Spinal cord (tissue), 10 donors: ENCODE data around the gene ESR1. TPM values are rescaled to one million over a fixed set of nuclear protein-coding genes. Genes with fewer than 3 reads are reported as not detected.

Experiments used
- DNase-seq, 6 donors: peaks; one replicate each; pipeline versions ENCODE4 v3.0.0 to v3.0.0-alpha.2; 2013 to 2015; ENCODE audit warnings: low spot score in 6 of 6, low read depth in 4 of 6
- H3K27ac ChIP-seq: one replicate; pipeline ENCODE4 v1.5.1; 2013; ENCODE audit warnings: low read depth, low read length, control low read depth
- H3K27me3 ChIP-seq: one replicate; pipeline ENCODE4 v1.6.1; 2013; ENCODE audit warnings: low read length; ENCODE audit not compliant: control insufficient read depth, insufficient read depth
- H3K36me3 ChIP-seq: one replicate; pipeline ENCODE4 v1.6.1; 2013; ENCODE audit warnings: low read length; ENCODE audit not compliant: control insufficient read depth, insufficient read depth
- H3K4me1 ChIP-seq: one replicate; pipeline ENCODE4 v1.6.1; 2013; ENCODE audit warnings: low read length; ENCODE audit not compliant: control insufficient read depth, insufficient read depth
- H3K4me3 ChIP-seq: one replicate; pipeline ENCODE4 v1.5.1; 2013; ENCODE audit warnings: low read depth, low read length, control low read depth
- H3K9me3 ChIP-seq: one replicate; pipeline ENCODE4 v1.6.1; 2013; ENCODE audit warnings: low read length; ENCODE audit not compliant: control insufficient read depth, insufficient read depth
- WGBS: methylation state at CpG from one replicate; pipeline ENCODE4 v1.1.5; 2013; ENCODE audit warnings: missing lambda C conversion rate; ENCODE audit not compliant: insufficient coverage; 5-methylcytosine and 5-hydroxymethylcytosine counted together
- polyA plus RNA-seq, 2 donors: library from polyadenylated mRNA; unstranded; fragments of 120-200 nt; gene quantifications; one replicate each; pipeline ENCODE4 v1.2.1, GENCODE V29; 2013; ENCODE audit not compliant: insufficient read length in 2 of 2
- total RNA-seq, 2 donors: library from RNA; depleted of rRNA in 1 of 2; stranded (reverse); fragments of 120-200 nt in 1 of 2; fragments of >200 nt in 1 of 2; gene quantifications; one replicate each; pipeline versions ENCODE4 v1.2.3 to v1.2.4, GENCODE V29; 2013 to 2014
- donor health status: healthy.

Gene ESR1
- total and polyA plus RNA-seq, 4 donors = 0.20 to 1.6 (median 0.64) TPM

DNA sequence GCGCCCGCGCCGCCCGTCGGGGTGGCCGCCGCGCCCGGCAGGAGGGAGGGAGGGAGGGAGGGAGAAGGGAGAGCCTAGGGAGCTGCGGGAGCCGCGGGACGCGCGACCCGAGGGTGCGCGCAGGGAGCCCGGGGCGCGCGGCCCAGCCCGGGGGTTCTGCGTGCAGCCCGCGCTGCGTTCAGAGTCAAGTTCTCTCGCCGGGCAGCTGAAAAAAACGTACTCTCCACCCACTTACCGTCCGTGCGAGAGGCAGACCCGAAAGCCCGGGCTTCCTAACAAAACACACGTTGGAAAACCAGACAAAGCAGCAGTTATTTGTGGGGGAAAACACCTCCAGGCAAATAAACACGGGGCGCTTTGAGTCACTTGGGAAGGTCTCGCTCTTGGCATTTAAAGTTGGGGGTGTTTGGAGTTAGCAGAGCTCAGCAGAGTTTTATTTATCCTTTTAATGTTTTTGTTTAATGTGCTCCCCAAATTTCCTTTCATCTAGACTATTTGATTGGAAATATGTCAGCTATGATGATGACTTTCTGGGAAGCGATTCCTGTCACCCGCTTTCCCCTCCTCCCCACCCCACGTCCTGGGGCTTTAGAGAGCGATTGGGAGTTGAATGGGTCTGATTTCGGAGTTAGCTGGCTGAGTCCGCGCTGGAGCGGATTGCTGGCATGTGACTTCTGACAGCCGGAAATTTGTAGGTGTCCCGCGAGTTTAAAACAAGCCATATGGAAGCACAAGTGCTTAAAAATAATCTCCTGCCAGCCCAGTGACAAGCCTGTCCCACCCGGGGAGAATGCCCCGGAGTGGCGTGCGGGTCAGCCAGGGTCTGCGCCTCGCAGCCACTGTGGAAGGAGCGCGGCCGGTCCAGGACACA lies 1.1 kb downstream of the ESR1 start:
- Histone ChIP-seq H3K4me1 (peaks cover 28% of the 10 kb centered on the region), H3K27ac (no peak overlapping the region), H3K4me3 (peak overlapping the region; percentile 22), H3K36me3 (no peaks in the 10 kb centered on the region), H3K27me3 (peaks cover 59% of the 10 kb centered on the region), H3K9me3 (no peaks in the 10 kb centered on the region)
- WGBS = 2% methylated on average over 48 of the region's 60 CpGs
- peak in 2 of 6 donors; percentile 34 to 37 for DNase-seq

DNA sequence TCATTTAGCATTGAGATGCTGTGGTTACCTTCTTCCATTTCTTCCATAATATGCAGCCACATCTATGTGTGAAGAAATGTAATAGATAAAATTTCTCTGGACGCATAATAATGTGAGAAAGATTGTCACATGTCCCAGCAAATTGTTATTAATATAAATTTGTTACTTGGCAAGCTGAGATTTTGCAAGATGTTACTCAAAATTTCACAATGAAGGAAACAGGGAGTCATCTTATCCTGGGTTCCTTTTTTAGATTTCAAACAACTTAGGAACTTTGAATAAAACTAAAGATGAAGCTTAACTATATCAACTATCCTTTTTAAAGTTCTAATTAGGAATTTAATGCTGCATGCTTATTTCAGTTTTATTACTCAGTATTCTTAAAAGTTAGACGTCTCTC lies 3.6 kb downstream of the ESR1 start:
- WGBS = no CpG with 5 or more reads among the region's 2 CpGs
- peaks cover 50% of the 10 kb centered on the region for H3K27me3 ChIP-seq
- H3K4me3 ChIP-seq = no peak overlapping the region

DNA sequence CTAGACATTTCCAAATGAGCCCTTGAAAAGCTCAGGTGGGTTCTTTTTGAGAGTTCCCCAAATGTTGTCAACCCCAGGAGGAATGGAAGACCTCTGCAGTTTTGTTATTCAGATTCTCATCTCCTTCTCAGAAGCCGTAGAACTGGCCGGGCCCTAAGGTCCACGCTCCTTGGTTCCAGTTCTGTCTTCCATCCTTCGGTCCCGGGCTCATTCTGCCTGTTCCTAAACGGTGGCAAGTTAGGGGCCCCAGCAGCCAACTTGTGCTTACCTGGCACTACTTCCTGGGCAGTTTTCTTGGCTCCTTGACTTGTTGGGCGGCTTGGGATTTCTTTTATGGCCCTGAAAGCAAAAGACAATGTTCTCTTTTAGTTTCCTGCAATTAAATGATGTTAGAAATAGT lies 6.4 kb downstream of the ESR1 start:
- H3K36me3 ChIP-seq = no peaks in the 10 kb centered on the region
- no peak overlapping the region for H3K4me3 ChIP-seq
- DNase-seq = no peak
- WGBS = 90% methylated on average over 7 of the region's 7 CpGs
- H3K4me1 ChIP-seq = peaks cover 4% of the 10 kb centered on the region
- peaks cover 25% of the 10 kb centered on the region for H3K27me3 ChIP-seq
- no peaks in the 10 kb centered on the region for H3K9me3 ChIP-seq
- no peak overlapping the region for H3K27ac ChIP-seq

More for the DNA sequence above, 3.6 kb downstream of the ESR1 start:
- H3K27ac ChIP-seq = no peak overlapping the region
- no peak for DNase-seq
- no peaks in the 10 kb centered on the region for H3K36me3 ChIP-seq
- peaks cover 23% of the 10 kb centered on the region for H3K4me1 ChIP-seq
- no peaks in the 10 kb centered on the region for H3K9me3 ChIP-seq

DNA sequence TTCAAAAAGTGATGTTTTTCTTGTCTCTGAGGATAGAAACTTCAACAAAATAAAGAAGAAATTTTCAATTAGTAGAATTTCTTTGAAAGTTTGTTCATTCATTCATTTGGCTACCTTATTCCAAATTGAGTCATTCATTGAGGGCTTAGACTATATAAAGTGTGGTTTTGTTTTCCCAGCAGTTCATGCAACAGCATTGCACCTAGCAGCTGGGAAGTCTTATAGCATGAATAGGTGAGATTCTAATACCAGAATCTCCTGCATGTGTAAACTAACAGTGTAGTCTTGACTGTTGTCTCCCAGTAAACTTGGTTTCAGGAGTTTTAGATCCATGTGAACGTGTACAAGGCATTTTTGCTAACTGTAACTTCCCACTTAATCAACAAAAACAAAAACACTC lies 7.1 kb downstream of the ESR1 start:
- no CpG with 5 or more reads among the region's 1 CpG for WGBS
- no peak overlapping the region for H3K4me3 ChIP-seq

GRCh38 chr6:151822252-151823111 lies 15.0 kb downstream of the ESR1 start:
- no peaks in the 10 kb centered on the region for H3K4me1 ChIP-seq
- H3K36me3 ChIP-seq = no peaks in the 10 kb centered on the region
- no peaks in the 10 kb centered on the region for H3K9me3 ChIP-seq
- no peak for DNase-seq
- no peak overlapping the region for H3K27ac ChIP-seq
- no CpG with 5 or more reads among the region's 7 CpGs for WGBS
- H3K4me3 ChIP-seq = no peak overlapping the region
- no peaks in the 10 kb centered on the region for H3K27me3 ChIP-seq

More for the DNA sequence above, 7.1 kb downstream of the ESR1 start:
- no peak for DNase-seq
- Histone ChIP-seq H3K36me3 (no peaks in the 10 kb centered on the region), H3K4me1 (no peaks in the 10 kb centered on the region), H3K27me3 (peaks cover 18% of the 10 kb centered on the region), H3K9me3 (no peaks in the 10 kb centered on the region), H3K27ac (no peak overlapping the region)

DNA sequence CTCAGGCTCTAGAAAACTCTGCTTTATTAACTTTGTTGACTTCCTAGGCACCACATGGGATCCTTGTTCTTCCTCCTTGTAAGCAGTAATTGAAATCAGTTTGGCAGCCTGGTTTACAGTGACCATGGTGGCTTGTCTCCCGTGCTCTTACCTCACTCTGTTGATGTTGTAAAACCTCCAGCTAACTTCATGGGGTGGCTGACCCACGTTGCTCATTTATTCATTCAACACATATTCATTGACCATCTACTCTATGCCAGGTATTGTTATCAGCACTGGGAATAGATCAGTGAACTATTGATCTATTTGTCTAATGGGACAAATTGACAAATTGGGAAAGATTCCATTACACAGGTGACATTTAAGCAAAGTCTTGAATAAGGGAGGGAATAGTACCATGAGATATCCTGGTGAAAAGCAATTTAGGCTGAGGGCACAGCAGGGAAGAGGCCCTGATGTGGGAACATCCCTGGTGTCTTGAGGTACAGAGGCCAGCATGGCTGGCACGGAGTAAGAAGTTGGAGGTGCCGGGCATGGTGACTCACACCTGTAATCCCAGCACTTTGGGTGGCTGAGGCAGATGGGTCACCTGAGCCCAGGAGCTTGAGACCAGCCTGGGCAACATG lies 19.1 kb downstream of the ESR1 start:
- no peak for DNase-seq
- H3K4me3 ChIP-seq = no peak overlapping the region
- H3K27me3 ChIP-seq = no peaks in the 10 kb centered on the region
- no peaks in the 10 kb centered on the region for H3K4me1 ChIP-seq
- no peaks in the 10 kb centered on the region for H3K36me3 ChIP-seq
- 84% methylated on average over 3 of the region's 4 CpGs for WGBS
- H3K27ac ChIP-seq = no peak overlapping the region
- no peaks in the 10 kb centered on the region for H3K9me3 ChIP-seq

- 53% methylated on average over 2 of the region's 3 CpGs for WGBS
- DNase-seq = no peak
- Histone ChIP-seq H3K4me1 (no peaks in the 10 kb centered on the region), H3K27ac (no peak overlapping the region), H3K9me3 (no peaks in the 10 kb centered on the region), H3K27me3 (no peaks in the 10 kb centered on the region), H3K36me3 (no peaks in the 10 kb centered on the region), H3K4me3 (no peak overlapping the region)
These were observed 25.2 kb downstream of the ESR1 start for GRCh38 chr6:151832710-151833109.

DNA sequence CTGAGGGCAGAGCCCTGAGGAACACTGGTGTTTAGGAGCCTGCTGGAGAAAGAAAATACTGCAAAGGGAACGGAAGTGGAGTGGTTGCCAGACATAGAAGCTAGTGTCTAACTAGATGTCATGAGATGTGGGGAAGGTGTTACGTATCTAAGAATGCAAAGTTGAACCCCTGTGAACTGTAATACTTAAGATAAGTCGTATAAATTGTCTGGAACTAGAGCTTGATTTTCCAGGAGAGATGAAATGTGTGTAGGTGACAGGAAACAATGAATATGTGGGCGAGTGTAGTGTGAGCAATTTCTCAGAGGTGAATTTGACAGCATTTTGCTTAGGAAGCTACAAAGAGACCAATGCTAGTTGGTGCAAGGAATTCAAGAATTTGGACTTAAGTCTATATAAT lies 27.9 kb downstream of the ESR1 start:
- Histone ChIP-seq H3K9me3 (no peaks in the 10 kb centered on the region), H3K27me3 (no peaks in the 10 kb centered on the region), H3K27ac (no peak overlapping the region), H3K4me3 (no peak overlapping the region), H3K36me3 (no peaks in the 10 kb centered on the region), H3K4me1 (no peaks in the 10 kb centered on the region)
- DNase-seq = no peak
- 66% methylated on average over 4 of the region's 4 CpGs for WGBS

GRCh38 chr6:151837223-151837622 lies 29.7 kb downstream of the ESR1 start:
- no peaks in the 10 kb centered on the region for H3K27me3 ChIP-seq
- H3K9me3 ChIP-seq = no peaks in the 10 kb centered on the region
- 80% methylated on average over 1 of the region's 5 CpGs for WGBS

More at GRCh38 chr6:151837223-151837622, 29.7 kb downstream of the ESR1 start:
- H3K4me3 ChIP-seq = no peak overlapping the region
- H3K4me1 ChIP-seq = no peaks in the 10 kb centered on the region
- no peak for DNase-seq
- H3K27ac ChIP-seq = no peak overlapping the region
- no peaks in the 10 kb centered on the region for H3K36me3 ChIP-seq
